T-cell (primary cell): Measurements from ENCODE around the gene PMEPA1. TPM values are rescaled to one million over a fixed set of nuclear protein-coding genes. Genes with fewer than 3 reads are reported as not detected.

Experiments
- ATAC-seq, 4 experiments: fragments of 200-7000 bp in 3 of 4; fragments of 150-1000 bp in 1 of 4; cut with Tn5 transposase; replicated peaks in 1 of 4; 1 replicate in 3 of 4; 2 replicates in 1 of 4; pipeline ENCODE4 v1.10.0; 2021; ENCODE audit warnings: moderate library complexity in 3 of 4, mild to moderate bottlenecking in 2 of 4, moderate number of reproducible peaks in 1 of 4
- CTCF ChIA-PET, 2 donors: fragments of 300-600 bp; sonication (Branson Sonifier 250); formaldehyde crosslinking; loops; one replicate each; lab custom pipeline; 2022; ENCODE audit warnings: antibody characterized with exemption in 2 of 2; lab: Charles Lee
- POLR2A ChIA-PET, 2 donors: fragments of 300-600 bp; sonication (Branson Sonifier 250); formaldehyde crosslinking; loops; one replicate each; lab custom pipeline; 2022; ENCODE audit warnings: antibody characterized with exemption in 2 of 2; lab: Charles Lee
- DNase-seq, 35 experiments: peaks; one replicate each; pipeline versions ENCODE4 v3.0.0 to v3.0.0-alpha.2; 2013 to 2023
- H3K27ac ChIP-seq: one replicate; pipeline ENCODE4 v1.5.1; 2013; ENCODE audit warnings: low read length
- H3K27me3 ChIP-seq, 2 experiments: replicated peaks in 1 of 2; 1 replicate in 1 of 2; 2 replicates in 1 of 2; pipeline versions ENCODE4 v1.6.1 to v1.7.0; 2013; ENCODE audit warnings: low read length in 1 of 2, mixed read lengths in 1 of 2; ENCODE audit not compliant: control insufficient read depth in 2 of 2, insufficient read depth in 2 of 2; ENCODE audit errors: extremely low read depth in 1 of 2
- H3K36me3 ChIP-seq, 2 donors: 1 replicate in 1 of 2; 2 replicates in 1 of 2; pipeline versions ENCODE4 v1.6.1 to v1.7.0; 2013; ENCODE audit warnings: low read length in 1 of 2; ENCODE audit not compliant: control insufficient read depth in 2 of 2, insufficient read depth in 1 of 2; ENCODE audit errors: extremely low read depth in 1 of 2
- H3K4me1 ChIP-seq, 2 experiments: 1 replicate in 1 of 2; 2 replicates in 1 of 2; pipeline versions ENCODE4 v1.6.1 to v1.7.0; 2013; ENCODE audit warnings: low read length in 2 of 2, mixed read lengths in 1 of 2; ENCODE audit not compliant: insufficient read depth in 2 of 2, control insufficient read depth in 1 of 2; ENCODE audit errors: extremely low read depth in 1 of 2
- H3K4me3 ChIP-seq, 2 donors: 1 replicate in 1 of 2; 2 replicates in 1 of 2; pipeline versions ENCODE4 v1.5.1 to v1.7.0; 2013; ENCODE audit warnings: mild to moderate bottlenecking in 2 of 2, low read length in 1 of 2, moderate library complexity in 1 of 2; ENCODE audit not compliant: control insufficient read depth in 1 of 2; ENCODE audit errors: extremely low read depth in 1 of 2
- H3K9me3 ChIP-seq: 2 replicates; pipeline ENCODE4 v1.7.0; 2013
- H3K27ac Mint-ChIP-seq, 2 donors: one replicate each; pipeline ENCODE4 v1.8.0; 2020 to 2021; ENCODE audit warnings: mild to moderate bottlenecking in 2 of 2, mixed read lengths in 2 of 2
- H3K27me3 Mint-ChIP-seq, 2 donors: one replicate each; pipeline ENCODE4 v1.8.0; 2021 to 2022; ENCODE audit warnings: mixed read lengths in 2 of 2
- H3K36me3 Mint-ChIP-seq: one replicate; pipeline ENCODE4 v1.8.0; 2021; ENCODE audit warnings: mixed read lengths
- H3K4me1 Mint-ChIP-seq, 3 donors: one replicate each; pipeline ENCODE4 v1.8.0; 2020 to 2022; ENCODE audit warnings: mixed read lengths in 3 of 3, mild to moderate bottlenecking in 1 of 3
- H3K4me3 Mint-ChIP-seq, 3 donors: one replicate each; pipeline ENCODE4 v1.8.0; 2020 to 2022; ENCODE audit warnings: mild to moderate bottlenecking in 3 of 3, mixed read lengths in 3 of 3, moderate library complexity in 3 of 3
- H3K9me3 Mint-ChIP-seq, 3 donors: one replicate each; pipeline ENCODE4 v1.8.0; 2020 to 2022; ENCODE audit warnings: mixed read lengths in 3 of 3
- WGBS: methylation state at CpG from one replicate; pipeline ENCODE4 v1.1.5; 2013; ENCODE audit warnings: missing lambda C conversion rate; ENCODE audit not compliant: insufficient coverage; 5-methylcytosine and 5-hydroxymethylcytosine counted together
- total RNA-seq, 35 experiments: library from RNA in 6 of 35; stranded (reverse) in 6 of 35; fragments of 120-200 nt in 1 of 35; gene quantifications; one replicate each; pipeline versions ENCODE4 v1.2.1 to v1.2.4 and lab custom pipeline; 2013 to 2026

PMEPA1 gene
- total RNA-seq, 5 donors from 2014 or later (not counting 1 experiment from before 2014, with no cell fraction given): 6.0 to 30.4 (median 21.7) TPM

DNA sequence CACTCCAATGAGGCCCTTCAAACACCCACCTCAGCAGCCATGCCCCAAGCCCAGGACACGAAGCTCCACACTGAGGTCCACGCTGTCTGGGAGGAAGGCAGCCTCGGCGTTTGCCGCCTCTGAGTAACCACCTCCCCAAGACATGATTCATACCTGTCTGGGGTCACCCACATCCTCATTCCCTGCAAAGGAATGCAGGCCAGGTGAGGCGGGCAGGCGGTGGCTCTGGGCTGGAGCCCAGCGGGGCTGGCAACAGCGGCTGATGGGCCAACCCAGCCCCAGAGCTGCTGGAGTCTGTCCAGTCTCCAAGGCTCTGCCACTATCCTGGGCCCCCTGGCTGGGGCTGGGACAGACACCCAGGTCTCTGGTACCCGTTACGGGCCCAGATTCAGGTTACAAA lies 14.8 kb downstream of the PMEPA1 start:
- Mint-ChIP-seq H3K4me3 (no peak overlapping the region), H3K4me1 (peaks cover 20 to 64% (median 42%) of the 10 kb centered on the region in 3 donors), H3K36me3 (no peaks in the 10 kb centered on the region), H3K27ac (no peak overlapping the region), H3K9me3 (no peaks in the 10 kb centered on the region), H3K27me3 (no peaks in the 10 kb centered on the region)
- ChIA-PET CTCF (no interaction called here), POLR2A (no interaction called here)
- Histone ChIP-seq H3K27me3 (peaks cover 0 to 19% of the 10 kb centered on the region in 2 experiments), H3K4me3 (no peak overlapping the region), H3K36me3 (no peaks in the 10 kb centered on the region), H3K9me3 (no peaks in the 10 kb centered on the region), H3K27ac (no peak overlapping the region), H3K4me1 (no peaks in the 10 kb centered on the region)
- WGBS: 75% methylated on average over 9 of the region's 11 CpGs
- ATAC-seq: peak in 1 of 4 experiments; percentile 8
- peak in 1 of 35 experiments; percentile 32 for DNase-seq

DNA sequence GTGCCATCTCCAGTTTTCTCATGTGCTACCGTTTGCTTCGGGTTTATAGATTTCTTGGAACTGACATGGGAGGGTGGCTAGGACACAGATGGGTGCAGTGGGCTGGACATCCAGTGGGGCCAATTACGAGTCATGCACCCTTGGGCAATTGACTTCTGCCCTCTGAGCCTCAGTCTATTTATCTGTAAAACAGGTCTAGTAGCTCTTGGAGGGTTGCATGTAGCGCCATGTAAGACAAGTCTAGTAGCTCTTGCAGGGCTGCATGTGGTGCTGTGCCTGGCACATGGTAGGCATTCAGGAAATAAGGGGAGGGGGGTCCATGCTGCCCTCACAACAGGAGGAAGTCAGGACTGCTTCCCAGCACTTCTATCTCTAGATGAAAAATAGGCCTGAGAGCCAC lies 15.3 kb downstream of the PMEPA1 start:
- ChIA-PET CTCF (no interaction called here), POLR2A (no interaction called here)
- WGBS: 86% methylated on average over 4 of the region's 4 CpGs
- no peak for DNase-seq
- no peak for ATAC-seq
- H3K27me3 ChIP-seq: peaks cover 0 to 17% of the 10 kb centered on the region in 2 experiments
- H3K4me3 ChIP-seq: no peak overlapping the region
- H3K36me3 Mint-ChIP-seq: no peaks in the 10 kb centered on the region
- no peak overlapping the region for H3K27ac Mint-ChIP-seq
- no peak overlapping the region for H3K4me3 Mint-ChIP-seq
- H3K27ac ChIP-seq: no peak overlapping the region
- H3K9me3 Mint-ChIP-seq: no peaks in the 10 kb centered on the region
- H3K9me3 ChIP-seq: no peaks in the 10 kb centered on the region
- no peaks in the 10 kb centered on the region for H3K27me3 Mint-ChIP-seq
- no peaks in the 10 kb centered on the region for H3K4me1 ChIP-seq
- no peaks in the 10 kb centered on the region for H3K36me3 ChIP-seq
- peaks cover 20 to 60% (median 40%) of the 10 kb centered on the region in 3 donors for H3K4me1 Mint-ChIP-seq

DNA sequence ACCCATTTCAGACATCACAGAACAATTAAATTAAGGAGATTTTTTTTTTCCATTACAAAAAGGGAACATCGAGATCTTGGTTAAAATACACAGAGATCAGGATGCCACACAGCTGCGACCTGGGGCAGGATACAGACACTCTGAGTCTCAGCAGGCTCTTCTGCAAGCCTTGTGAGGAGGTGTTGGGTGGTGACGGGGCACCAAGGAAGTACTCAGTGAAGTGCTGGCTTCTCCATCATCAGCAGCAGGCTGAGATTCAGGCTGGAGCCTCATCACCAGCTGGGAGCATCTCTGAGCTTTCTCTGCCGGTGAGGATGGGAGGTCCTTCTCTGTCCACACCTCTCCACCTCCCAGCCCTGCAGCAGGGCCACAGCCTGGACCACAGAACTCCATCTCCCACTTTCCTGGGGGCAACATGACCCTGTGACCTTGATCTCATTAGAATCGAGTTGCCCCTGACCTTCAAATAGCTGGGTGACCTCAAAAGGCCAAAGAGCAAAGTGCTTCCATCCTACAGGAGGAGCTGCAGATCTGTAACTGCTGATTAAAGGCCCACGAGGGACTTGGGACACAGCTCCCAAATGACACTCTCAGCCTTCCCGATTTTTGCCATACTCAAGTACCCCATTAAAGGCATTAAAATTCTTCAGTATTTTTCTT lies 16.0 kb downstream of the PMEPA1 start:
- H3K27ac ChIP-seq: no peak overlapping the region
- no peak for ATAC-seq
- H3K27me3 ChIP-seq: peaks cover 0 to 15% of the 10 kb centered on the region in 2 experiments
- ChIA-PET POLR2A (no interaction called here), CTCF (no interaction called here)
- DNase-seq: no peak
- no peak overlapping the region for H3K4me3 Mint-ChIP-seq
- no peaks in the 10 kb centered on the region for H3K9me3 Mint-ChIP-seq
- peaks cover 20 to 54% (median 33%) of the 10 kb centered on the region in 3 donors for H3K4me1 Mint-ChIP-seq
- H3K27ac Mint-ChIP-seq: no peak overlapping the region
- H3K4me3 ChIP-seq: no peak overlapping the region
- no peaks in the 10 kb centered on the region for H3K36me3 ChIP-seq
- 63% methylated on average over 4 of the region's 7 CpGs for WGBS
- no peaks in the 10 kb centered on the region for H3K4me1 ChIP-seq
- no peaks in the 10 kb centered on the region for H3K27me3 Mint-ChIP-seq
- no peaks in the 10 kb centered on the region for H3K9me3 ChIP-seq
- H3K36me3 Mint-ChIP-seq: no peaks in the 10 kb centered on the region

DNA sequence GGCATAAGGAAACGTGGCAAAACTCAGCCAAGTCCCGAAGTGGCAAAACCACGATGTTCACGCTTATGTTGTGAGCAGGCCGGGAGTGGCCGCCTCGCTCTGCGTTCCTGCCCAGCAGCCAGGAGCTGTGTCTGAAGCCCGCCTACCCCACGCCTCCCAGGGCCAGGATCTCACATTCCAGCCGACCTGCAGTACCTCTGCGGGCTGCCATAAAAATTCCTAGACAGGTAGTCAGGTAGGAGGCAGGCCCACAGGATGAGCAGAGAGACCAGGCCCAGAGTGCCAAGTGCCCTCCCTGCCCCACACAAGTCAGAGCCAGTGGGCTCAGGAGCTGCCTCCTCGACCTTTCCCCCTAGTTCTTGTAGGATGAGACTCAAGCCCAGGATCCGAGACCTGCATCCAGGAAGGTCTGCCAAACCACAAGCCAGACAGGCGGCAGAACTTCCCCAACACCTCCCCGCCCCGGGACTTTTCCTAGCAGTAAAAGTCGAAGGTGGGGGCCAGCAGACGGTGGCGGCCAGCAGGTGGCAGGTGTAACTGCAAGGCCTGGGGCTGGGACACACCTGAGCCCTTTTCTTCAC lies 16.7 kb downstream of the PMEPA1 start:
- Histone ChIP-seq H3K27ac (no peak overlapping the region), H3K36me3 (no peaks in the 10 kb centered on the region), H3K4me1 (no peaks in the 10 kb centered on the region), H3K9me3 (no peaks in the 10 kb centered on the region), H3K27me3 (peaks cover 0 to 15% of the 10 kb centered on the region in 2 experiments), H3K4me3 (no peak overlapping the region)
- WGBS: 79% methylated on average over 16 of the region's 20 CpGs
- Mint-ChIP-seq H3K27me3 (no peaks in the 10 kb centered on the region), H3K4me3 (no peak overlapping the region), H3K36me3 (no peaks in the 10 kb centered on the region), H3K4me1 (peaks cover 20 to 48% (median 26%) of the 10 kb centered on the region in 3 donors), H3K27ac (no peak overlapping the region), H3K9me3 (no peaks in the 10 kb centered on the region)
- ATAC-seq: no peak
- ChIA-PET POLR2A (no interaction called here), CTCF (no interaction called here)
- DNase-seq: peak in 2 of 35 experiments; percentile 27 to 28

- no peaks in the 10 kb centered on the region for H3K36me3 ChIP-seq
- peaks cover 0 to 2% of the 10 kb centered on the region in 2 experiments for H3K4me1 ChIP-seq
- H3K27ac ChIP-seq: no peak overlapping the region
- Mint-ChIP-seq H3K36me3 (no peaks in the 10 kb centered on the region), H3K4me1 (peaks cover 17 to 46% (median 19%) of the 10 kb centered on the region in 3 donors), H3K9me3 (no peaks in the 10 kb centered on the region), H3K27ac (no peak overlapping the region), H3K27me3 (no peaks in the 10 kb centered on the region), H3K4me3 (no peak overlapping the region)
- no peak overlapping the region for H3K4me3 ChIP-seq
- no peak for ATAC-seq
- DNase-seq: no peak
- POLR2A ChIA-PET: no interaction called here
- no peaks in the 10 kb centered on the region for H3K9me3 ChIP-seq
- 85% methylated on average over 10 of the region's 10 CpGs for WGBS
- H3K27me3 ChIP-seq: peaks cover 0 to 19% of the 10 kb centered on the region in 2 experiments
- CTCF ChIA-PET: no interaction called here
Measured at GRCh38 chr20:57692393-57692792, 17.4 kb downstream of the PMEPA1 start.

GRCh38 chr20:57691699-57692098 lies 18.1 kb downstream of the PMEPA1 start:
- H3K4me3 Mint-ChIP-seq: no peak overlapping the region
- H3K27me3 Mint-ChIP-seq: no peaks in the 10 kb centered on the region
- Histone ChIP-seq H3K27me3 (peaks cover 0 to 18% of the 10 kb centered on the region in 2 experiments), H3K27ac (no peak overlapping the region), H3K4me3 (no peak overlapping the region), H3K4me1 (peaks cover 0 to 2% of the 10 kb centered on the region in 2 experiments), H3K9me3 (no peaks in the 10 kb centered on the region), H3K36me3 (no peaks in the 10 kb centered on the region)
- DNase-seq (no peak), ATAC-seq (no peak)
- H3K36me3 Mint-ChIP-seq: no peaks in the 10 kb centered on the region
- 49% methylated on average over 10 of the region's 12 CpGs for WGBS
- ChIA-PET CTCF (no interaction called here), POLR2A (interaction anchor here in 1 of 2 donors (0.5 kb wide), 1 partner anchor 512 kb away, joined by 5 read pairs; no protein-coding TSS in a partner anchor)
- H3K9me3 Mint-ChIP-seq: no peaks in the 10 kb centered on the region
- no peak overlapping the region for H3K27ac Mint-ChIP-seq
- peaks cover 13 to 45% (median 16%) of the 10 kb centered on the region in 3 donors for H3K4me1 Mint-ChIP-seq
